ENCODE measurements around the gene FAM120A. TPM values are rescaled to one million over a fixed set of nuclear protein-coding genes. Genes with fewer than 3 reads are reported as not detected.

Gene FAM120A
- total RNA-seq, 2 donors from 2014 or later: 56.8 to 77.5 TPM

DNA sequence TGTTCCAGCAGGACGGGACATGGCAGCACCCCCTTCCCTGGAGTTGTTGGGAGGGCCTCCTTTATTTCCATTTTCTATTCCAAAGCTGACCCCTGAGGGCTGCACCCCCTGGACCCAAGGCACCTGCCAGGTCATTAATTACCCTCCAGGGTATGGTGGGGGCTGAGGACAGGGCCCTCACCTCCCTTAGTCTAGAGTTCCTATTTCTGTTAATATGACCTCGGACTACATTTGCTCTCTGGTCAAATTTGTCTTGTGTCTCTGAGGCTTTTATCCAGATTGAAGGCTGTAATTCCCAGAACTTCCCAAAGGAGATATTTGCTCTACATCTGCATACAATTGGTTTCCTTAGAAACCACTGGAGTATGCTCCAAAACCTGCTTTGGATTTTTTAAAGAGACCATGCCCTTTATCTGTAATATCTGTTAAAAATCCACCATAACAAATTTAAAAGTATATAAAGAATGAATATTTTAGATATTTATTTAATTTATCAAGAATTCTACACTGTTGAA, 141.7 kb downstream of the FAM120A start:
- 77% methylated on average over 2 of the region's 2 CpGs for WGBS, 2 donors
- no peak overlapping the region for H3K4me3 ChIP-seq
- ATAC-seq: no peak
- H3K27ac ChIP-seq: no peak overlapping the region
- DNase-seq: no peak
- TF ChIP-seq CTCF (IDR thresholded peaks at IDR 0.05) (no peak), POLR2A (IDR thresholded peaks at IDR 0.05) (no peak)
- H3K4me1 ChIP-seq: peaks cover 57% of the 10 kb centered on the region
- no peaks in the 10 kb centered on the region for H3K9me3 ChIP-seq
- H3K27me3 ChIP-seq: no peaks in the 10 kb centered on the region
- no peaks in the 10 kb centered on the region for H3K36me3 ChIP-seq (replicated peaks in 1 of 2; ENCODE audit: insufficient read depth in 1 of 2, low read depth in 2 of 2)
- intact Hi-C loops (cut with DNase I): no loop called here

GRCh38 chr9:93594041-93594756, 142.7 kb downstream of the FAM120A start:
- no peak for TF ChIP-seq POLR2A (IDR thresholded peaks at IDR 0.05)
- TF ChIP-seq CTCF (IDR thresholded peaks at IDR 0.05): no peak
- no peak for DNase-seq
- no peaks in the 10 kb centered on the region for H3K36me3 ChIP-seq (replicated peaks in 1 of 2; ENCODE audit: insufficient read depth in 1 of 2, low read depth in 2 of 2)
- H3K4me3 ChIP-seq: no peak overlapping the region
- H3K27me3 ChIP-seq: no peaks in the 10 kb centered on the region
- intact Hi-C loops (cut with DNase I): no loop called here
- H3K9me3 ChIP-seq: no peaks in the 10 kb centered on the region
- no peak for ATAC-seq
- no peak overlapping the region for H3K27ac ChIP-seq
- H3K4me1 ChIP-seq: peaks cover 57% of the 10 kb centered on the region
- 57 to 60% methylated on average over 7 to 8 of the region's 9 CpGs for WGBS, 2 donors

DNA sequence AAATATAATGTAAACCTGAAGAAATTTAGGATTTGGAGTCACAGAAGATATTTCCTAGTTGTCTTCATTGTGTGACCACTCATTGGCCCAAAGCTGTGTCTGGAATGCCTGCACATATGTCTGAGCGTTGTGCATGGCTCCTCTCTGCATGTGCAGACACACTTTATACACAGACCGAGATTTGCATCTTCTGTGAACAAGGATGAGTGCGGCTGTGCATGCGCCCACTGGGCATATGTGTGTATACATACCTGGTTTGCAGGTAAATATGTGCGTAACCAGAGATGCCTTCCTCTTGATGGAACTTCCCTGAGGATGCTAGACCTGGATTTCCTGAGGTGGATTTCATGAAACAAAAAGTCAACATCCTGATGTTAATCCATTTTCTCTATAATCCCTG, 144.0 kb downstream of the FAM120A start:
- Histone ChIP-seq H3K36me3 (replicated peaks in 1 of 2; ENCODE audit: insufficient read depth in 1 of 2, low read depth in 2 of 2) (no peaks in the 10 kb centered on the region), H3K9me3 (no peaks in the 10 kb centered on the region), H3K27me3 (no peaks in the 10 kb centered on the region), H3K27ac (no peak overlapping the region), H3K4me3 (no peak overlapping the region), H3K4me1 (peaks cover 57% of the 10 kb centered on the region)
- WGBS, 2 donors: 87% methylated on average over 5 of the region's 5 CpGs
- no peak for TF ChIP-seq POLR2A (IDR thresholded peaks at IDR 0.05)
- TF ChIP-seq CTCF (IDR thresholded peaks at IDR 0.05): no peak
- no peak for DNase-seq
- intact Hi-C loops (cut with DNase I): no loop called here
- no peak for ATAC-seq

DNA sequence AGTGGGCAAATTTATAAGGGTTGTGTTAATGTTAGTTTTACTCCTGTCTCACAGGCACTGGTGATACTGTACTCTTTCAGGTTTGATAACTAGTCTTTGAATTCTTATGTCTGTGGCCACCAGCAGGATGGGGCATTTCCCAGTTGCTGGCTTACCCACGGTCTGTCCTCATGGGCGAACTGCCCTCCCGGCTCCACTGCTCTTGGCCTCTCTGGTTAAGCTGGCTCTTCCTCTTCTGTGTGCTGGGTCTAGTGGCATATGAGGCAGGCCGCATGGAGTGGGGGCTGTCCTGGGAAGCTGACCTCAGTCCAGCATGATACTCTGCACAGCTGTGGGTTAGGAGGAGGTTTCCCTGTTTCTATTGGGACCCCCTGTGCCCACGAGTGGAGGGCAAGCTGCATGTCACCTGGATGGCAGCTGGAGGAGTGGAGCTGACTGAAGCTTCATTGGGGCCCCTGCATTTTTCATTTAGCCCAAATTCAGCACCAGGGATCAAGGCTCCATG, 144.4 kb downstream of the FAM120A start:
- H3K27ac ChIP-seq: no peak overlapping the region
- ATAC-seq (no peak), DNase-seq (no peak)
- H3K4me3 ChIP-seq: no peak overlapping the region
- no peaks in the 10 kb centered on the region for H3K9me3 ChIP-seq
- TF ChIP-seq POLR2A (IDR thresholded peaks at IDR 0.05): no peak
- TF ChIP-seq CTCF (IDR thresholded peaks at IDR 0.05): no peak
- intact Hi-C loops (cut with DNase I): no loop called here
- peaks cover 58% of the 10 kb centered on the region for H3K4me1 ChIP-seq
- no peaks in the 10 kb centered on the region for H3K36me3 ChIP-seq (replicated peaks in 1 of 2; ENCODE audit: insufficient read depth in 1 of 2, low read depth in 2 of 2)
- H3K27me3 ChIP-seq: no peaks in the 10 kb centered on the region
- WGBS, 2 donors: 49 to 52% methylated on average over 5 of the region's 5 CpGs

GRCh38 chr9:93596399-93596798, 144.9 kb downstream of the FAM120A start:
- peaks cover 58% of the 10 kb centered on the region for H3K4me1 ChIP-seq
- TF ChIP-seq CTCF (IDR thresholded peaks at IDR 0.05) (no peak), POLR2A (IDR thresholded peaks at IDR 0.05) (no peak)
- WGBS, 2 donors: 70 to 84% methylated on average over 4 of the region's 4 CpGs
- no peak for ATAC-seq
- no peak overlapping the region for H3K4me3 ChIP-seq
- H3K9me3 ChIP-seq: no peaks in the 10 kb centered on the region
- no peaks in the 10 kb centered on the region for H3K27me3 ChIP-seq
- DNase-seq: peak in 1 of 4 donors; percentile 1
- no peak overlapping the region for H3K27ac ChIP-seq
- H3K36me3 ChIP-seq (replicated peaks in 1 of 2; ENCODE audit: insufficient read depth in 1 of 2, low read depth in 2 of 2): no peaks in the 10 kb centered on the region
- intact Hi-C loops (cut with DNase I): no loop called here

Data from body of pancreas (tissue), 4 donors.